ENCODE results near the gene KIN.
"Not testable (repeated sequence)": the region's sequence is repeated elsewhere in the genome, so short reads cannot be mapped to it uniquely, and the experiment has no call there.

Gene KIN

GRCh38 chr10:7789390-7789789 lies 1.6 kb upstream of the KIN start:
- H3K4me2 ChIP-seq (ENCODE audit: low read length) = peak overlapping the region; percentile 85
- H3K9me3 ChIP-seq (ENCODE audit: insufficient read depth, low read length) = no peaks in the 10 kb centered on the region
- peak overlapping the region; percentile 99 for H3K4me3 ChIP-seq (ENCODE audit: low read length)
- peaks cover 98% of the 10 kb centered on the region for H3K79me2 ChIP-seq (ENCODE audit: low read length)
- H4K20me1 ChIP-seq (ENCODE audit: insufficient read depth, low read length) = peaks cover 43% of the 10 kb centered on the region
- peak overlapping the region; percentile 86 for H3K9ac ChIP-seq (ENCODE audit: low read length)
- H3K4me1 ChIP-seq (ENCODE audit: low read length) = peaks cover 20% of the 10 kb centered on the region
- no peak overlapping the region for H3K27ac ChIP-seq (ENCODE audit: low read length)
- no peak overlapping the region for H2AFZ ChIP-seq (ENCODE audit: low read depth, low read length)
- no peaks in the 10 kb centered on the region for H3K36me3 ChIP-seq (replicated peaks; ENCODE audit: low read depth, low read length)
- H3K27me3 ChIP-seq (ENCODE audit: low read depth, low read length) = no peaks in the 10 kb centered on the region
- no peak for TF ChIP-seq CTCF (IDR thresholded peaks at IDR 0.05; ENCODE audit: low read depth, low read length)
- TF ChIP-seq EZH2phosphoT487 (IDR thresholded peaks at IDR 0.05; ENCODE audit: low read depth) = no peak

DNA sequence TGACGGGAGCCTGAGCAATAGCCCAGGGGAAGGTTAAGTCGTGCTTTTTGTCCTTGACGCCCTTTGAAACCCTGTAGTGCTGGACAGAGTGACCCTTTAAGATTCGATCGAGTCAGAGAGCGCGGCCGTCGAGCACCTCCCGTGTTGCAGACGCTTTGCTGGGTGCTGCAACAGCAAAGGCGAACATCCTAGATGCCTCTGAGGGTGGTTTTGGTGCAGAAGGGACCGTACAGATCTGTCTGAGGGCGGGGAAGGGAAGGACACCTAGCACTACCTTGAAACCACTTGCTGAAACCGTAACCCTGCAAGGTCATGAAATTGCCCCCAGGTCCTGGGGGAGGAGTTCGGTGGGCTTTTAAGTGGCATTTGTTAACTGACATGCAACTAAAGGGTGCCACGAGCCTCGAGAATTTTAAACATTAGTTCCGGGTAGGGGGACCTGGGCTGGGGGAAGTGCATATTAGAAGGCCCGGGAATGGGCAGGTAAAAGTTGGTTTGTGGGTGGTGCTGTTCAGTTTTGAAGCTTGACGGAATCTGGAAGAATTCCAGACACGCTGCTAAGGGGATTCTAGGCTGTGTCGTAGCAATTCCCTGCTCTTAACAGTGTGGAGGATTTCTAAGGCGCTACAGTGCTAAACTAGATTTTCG lies 970 bp upstream of the KIN start:
- H3K79me2 ChIP-seq (ENCODE audit: low read length) = peaks cover 97% of the 10 kb centered on the region
- TF ChIP-seq EZH2phosphoT487 (IDR thresholded peaks at IDR 0.05; ENCODE audit: low read depth) (no peak), CTCF (IDR thresholded peaks at IDR 0.05; ENCODE audit: low read depth, low read length) (no peak)
- peaks cover 20% of the 10 kb centered on the region for H3K4me1 ChIP-seq (ENCODE audit: low read length)
- peak overlapping the region; percentile 99 for H3K4me3 ChIP-seq (ENCODE audit: low read length)
- H3K4me2 ChIP-seq (ENCODE audit: low read length) = peak overlapping the region; percentile 85
- no peaks in the 10 kb centered on the region for H3K36me3 ChIP-seq (replicated peaks; ENCODE audit: low read depth, low read length)
- peak overlapping the region; percentile 34 for H3K27ac ChIP-seq (ENCODE audit: low read length)
- H3K9ac ChIP-seq (ENCODE audit: low read length) = peak overlapping the region; percentile 86
- H2AFZ ChIP-seq (ENCODE audit: low read depth, low read length) = no peak overlapping the region
- no peaks in the 10 kb centered on the region for H3K27me3 ChIP-seq (ENCODE audit: low read depth, low read length)
- no peaks in the 10 kb centered on the region for H3K9me3 ChIP-seq (ENCODE audit: insufficient read depth, low read length)
- peaks cover 37% of the 10 kb centered on the region for H4K20me1 ChIP-seq (ENCODE audit: insufficient read depth, low read length)

- peaks cover 33% of the 10 kb centered on the region for H4K20me1 ChIP-seq (ENCODE audit: insufficient read depth, low read length)
- no peaks in the 10 kb centered on the region for H3K36me3 ChIP-seq (replicated peaks; ENCODE audit: low read depth, low read length)
- H3K4me2 ChIP-seq (ENCODE audit: low read length) = peak overlapping the region; percentile 85
- H3K79me2 ChIP-seq (ENCODE audit: low read length) = peaks cover 91% of the 10 kb centered on the region
- peak overlapping the region; percentile 99 for H3K4me3 ChIP-seq (ENCODE audit: low read length)
- no peaks in the 10 kb centered on the region for H3K27me3 ChIP-seq (ENCODE audit: low read depth, low read length)
- 0 out of 2 replicates have a peak overlapping the region, but pooled peaks have one; percentile 19 for H3K27ac ChIP-seq (ENCODE audit: low read length)
- H3K9ac ChIP-seq (ENCODE audit: low read length) = peak overlapping the region; percentile 89
- H2AFZ ChIP-seq (ENCODE audit: low read depth, low read length) = no peak overlapping the region
- no peaks in the 10 kb centered on the region for H3K9me3 ChIP-seq (ENCODE audit: insufficient read depth, low read length)
- H3K4me1 ChIP-seq (ENCODE audit: low read length) = peaks cover 20% of the 10 kb centered on the region
- no peak for TF ChIP-seq CTCF (IDR thresholded peaks at IDR 0.05; ENCODE audit: low read depth, low read length)
- TF ChIP-seq EZH2phosphoT487 (IDR thresholded peaks at IDR 0.05; ENCODE audit: low read depth) = no peak
Measured at GRCh38 chr10:7787150-7787856, 490 bp downstream of the KIN start.

DNA sequence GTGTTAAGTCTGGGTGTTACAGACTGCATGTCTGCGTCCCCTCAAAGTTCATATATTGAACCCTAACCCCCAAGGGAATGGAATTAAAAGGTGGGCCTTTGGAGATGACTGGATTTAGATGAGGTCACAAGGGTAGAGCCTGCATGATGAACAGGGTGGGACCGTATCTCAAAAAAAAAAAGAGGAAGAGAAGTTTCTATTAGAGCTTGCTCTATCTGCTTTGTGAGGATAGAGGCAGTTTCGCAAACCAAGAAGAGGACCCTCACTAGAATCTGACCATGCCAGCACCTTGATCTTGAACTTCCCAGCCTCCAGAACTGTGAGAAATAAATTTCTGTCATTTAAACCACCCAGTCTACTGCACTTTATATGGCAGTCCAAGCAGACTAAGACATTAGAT lies 1.4 kb downstream of the KIN start:
- H3K4me2 ChIP-seq (ENCODE audit: low read length) = peak overlapping the region; percentile 85
- 0 out of 2 replicates have a peak overlapping the region, but pooled peaks have one; percentile 89 for H3K9ac ChIP-seq (ENCODE audit: low read length)
- H3K36me3 ChIP-seq (replicated peaks; ENCODE audit: low read depth, low read length) = no peaks in the 10 kb centered on the region

DNA sequence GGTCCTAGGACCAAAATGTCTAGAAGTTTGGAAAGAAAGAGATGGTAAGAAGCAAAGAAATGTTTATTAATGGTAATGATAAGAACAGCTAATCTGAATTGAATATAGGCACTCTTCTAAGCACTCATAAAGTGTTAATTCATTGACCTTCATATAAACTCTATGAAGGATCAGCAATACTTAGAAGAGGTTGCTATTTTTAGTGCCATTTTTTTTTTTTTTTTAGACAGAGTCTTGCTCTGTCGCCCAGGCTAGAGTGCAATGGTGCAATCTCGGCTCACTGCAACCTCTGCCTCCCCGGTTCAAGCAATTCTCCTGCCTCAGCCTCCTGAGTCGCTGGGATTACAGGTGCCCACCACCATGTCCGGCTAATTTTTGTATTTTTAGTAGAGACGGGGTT lies 5.6 kb downstream of the KIN start:
- H3K36me3 ChIP-seq (replicated peaks; ENCODE audit: low read depth, low read length); H3K9ac ChIP-seq (ENCODE audit: low read length); H2AFZ ChIP-seq (ENCODE audit: low read depth, low read length); H3K4me2 ChIP-seq (ENCODE audit: low read length); H3K4me3 ChIP-seq (ENCODE audit: low read length); H3K27me3 ChIP-seq (ENCODE audit: low read depth, low read length); H4K20me1 ChIP-seq (ENCODE audit: insufficient read depth, low read length); H3K9me3 ChIP-seq (ENCODE audit: insufficient read depth, low read length); H3K27ac ChIP-seq (ENCODE audit: low read length): not testable (repeated sequence)
- peaks cover 43% of the 10 kb centered on the region for H3K79me2 ChIP-seq (ENCODE audit: low read length)
- peaks cover 10% of the 10 kb centered on the region for H3K4me1 ChIP-seq (ENCODE audit: low read length)

More for the DNA sequence above, 1.4 kb downstream of the KIN start:
- Histone ChIP-seq H3K79me2 (ENCODE audit: low read length) (peaks cover 83% of the 10 kb centered on the region), H3K4me3 (ENCODE audit: low read length) (peak overlapping the region; percentile 99; the same call in 1 of the 2 replicates), H3K27ac (ENCODE audit: low read length) (no peak overlapping the region), H3K4me1 (ENCODE audit: low read length) (peaks cover 20% of the 10 kb centered on the region), H3K27me3 (ENCODE audit: low read depth, low read length) (no peaks in the 10 kb centered on the region), H2AFZ (ENCODE audit: low read depth, low read length) (no peak overlapping the region), H3K9me3 (ENCODE audit: insufficient read depth, low read length) (no peaks in the 10 kb centered on the region), H4K20me1 (ENCODE audit: insufficient read depth, low read length) (peaks cover 25% of the 10 kb centered on the region)
- TF ChIP-seq CTCF (IDR thresholded peaks at IDR 0.05; ENCODE audit: low read depth, low read length) (no peak), EZH2phosphoT487 (IDR thresholded peaks at IDR 0.05; ENCODE audit: low read depth) (no peak)
